ACHN (cell line): ENCODE measurements around the gene ATP6V0C.
A peak's percentile ranks its signal among the peaks of the same experiment; 100 is the strongest.

Source experiments
- DNase-seq: peaks from one replicate; pipeline ENCODE4 v3.0.0-alpha.2; 2015
- in situ Hi-C: cut with HindIII; loops from 2 replicates; pipeline ENCODE4 v1.10.0; 2017; ENCODE audit warnings: low sequenced_read_pairs, low pct_ligation_motif_present, low pct_unique_long_range_greater_than_20kb

Gene ATP6V0C

DNA sequence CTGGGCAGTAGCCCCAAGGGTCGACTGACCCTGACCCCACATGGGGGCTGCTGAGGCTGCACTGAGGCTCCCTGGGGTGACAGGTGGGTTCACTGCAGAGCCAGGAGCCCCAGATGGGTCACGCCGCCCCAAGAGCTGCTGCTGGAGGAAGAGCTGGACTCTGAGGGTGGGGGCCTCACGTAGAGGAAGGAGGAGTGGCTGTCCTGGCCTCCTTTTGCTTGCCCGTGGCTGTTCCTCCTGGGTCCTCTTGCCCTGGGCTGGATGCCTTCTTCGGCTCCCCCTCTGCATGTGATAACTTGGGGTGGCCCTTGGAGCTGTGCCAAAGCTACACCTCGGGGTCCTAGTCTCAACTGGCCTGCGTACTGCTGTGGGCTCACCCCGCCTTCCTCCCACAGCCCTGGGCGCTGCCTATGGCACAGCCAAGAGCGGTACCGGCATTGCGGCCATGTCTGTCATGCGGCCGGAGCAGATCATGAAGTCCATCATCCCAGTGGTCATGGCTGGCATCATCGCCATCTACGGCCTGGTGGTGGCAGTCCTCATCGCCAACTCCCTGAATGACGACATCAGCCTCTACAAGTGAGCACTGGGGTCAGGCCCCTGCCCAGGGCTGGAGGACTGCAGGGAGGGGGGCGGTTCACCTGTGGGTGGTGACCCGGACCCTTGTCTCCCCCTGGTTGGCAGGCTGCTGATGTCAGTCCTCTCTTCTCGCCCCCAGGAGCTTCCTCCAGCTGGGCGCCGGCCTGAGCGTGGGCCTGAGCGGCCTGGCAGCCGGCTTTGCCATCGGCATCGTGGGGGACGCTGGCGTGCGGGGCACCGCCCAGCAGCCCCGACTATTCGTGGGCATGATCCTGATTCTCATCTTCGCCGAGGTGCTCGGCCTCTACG, 5.3 kb downstream of the ATP6V0C start:
- in situ Hi-C loops: no loop called here
- no peak for DNase-seq

DNA sequence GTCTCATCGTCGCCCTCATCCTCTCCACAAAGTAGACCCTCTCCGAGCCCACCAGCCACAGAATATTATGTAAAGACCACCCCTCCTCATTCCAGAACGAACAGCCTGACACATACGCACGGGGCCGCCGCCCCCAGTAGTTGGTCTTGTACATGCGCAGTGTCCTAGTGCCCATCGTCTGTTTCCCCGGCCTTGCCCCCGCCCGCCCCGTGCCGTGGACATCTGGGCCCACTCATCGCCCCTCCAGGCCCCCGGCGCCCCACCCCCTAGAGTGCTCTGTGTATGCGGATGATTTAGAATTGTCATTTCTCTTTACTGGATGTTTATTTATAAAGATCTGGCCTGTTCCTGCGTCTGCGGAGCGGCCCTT, 5.9 kb downstream of the ATP6V0C start:
- no peak for DNase-seq
- in situ Hi-C loops: no loop called here

DNA sequence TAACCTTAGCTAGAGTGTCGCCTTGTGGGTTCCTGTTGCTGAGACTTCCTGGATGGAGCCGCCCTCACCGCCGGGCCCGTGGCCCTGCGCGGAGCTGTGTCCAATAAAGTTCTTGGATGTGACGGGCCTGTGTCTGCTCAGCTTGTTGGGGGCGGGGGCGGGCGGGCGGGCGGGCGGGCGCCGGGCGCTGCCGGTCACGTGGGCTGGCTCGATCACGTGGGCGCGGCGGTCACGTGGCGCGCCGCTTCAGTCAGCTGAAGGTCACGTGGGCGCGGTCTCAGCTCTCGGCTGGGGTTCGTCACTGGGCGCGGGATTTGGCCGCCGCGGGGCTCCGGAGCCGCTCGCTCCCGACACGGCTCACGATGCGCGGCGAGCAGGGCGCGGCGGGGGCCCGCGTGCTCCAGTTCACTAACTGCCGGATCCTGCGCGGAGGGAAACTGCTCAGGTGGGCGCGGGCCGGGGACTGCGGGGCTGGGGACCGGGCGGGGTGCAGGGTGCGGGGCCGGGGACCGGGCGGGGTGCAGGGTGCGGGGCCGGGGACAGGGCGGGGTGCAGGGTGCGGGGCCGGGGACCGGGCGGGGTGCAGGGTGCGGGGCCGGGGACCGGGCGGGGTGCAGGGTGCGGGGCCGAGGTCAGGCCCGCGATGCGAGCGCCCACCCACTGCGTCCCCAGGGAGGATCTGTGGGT, 6.5 kb downstream of the ATP6V0C start, which contains the start of gene AMDHD2:
TSS of gene AMDHD2 (plus strand) at position 275 of the 687 bp plus-strand sequence. CDS start at position 363, 88 bp downstream.
- in situ Hi-C loops: no loop called here
- peak; percentile 94 for DNase-seq

DNA sequence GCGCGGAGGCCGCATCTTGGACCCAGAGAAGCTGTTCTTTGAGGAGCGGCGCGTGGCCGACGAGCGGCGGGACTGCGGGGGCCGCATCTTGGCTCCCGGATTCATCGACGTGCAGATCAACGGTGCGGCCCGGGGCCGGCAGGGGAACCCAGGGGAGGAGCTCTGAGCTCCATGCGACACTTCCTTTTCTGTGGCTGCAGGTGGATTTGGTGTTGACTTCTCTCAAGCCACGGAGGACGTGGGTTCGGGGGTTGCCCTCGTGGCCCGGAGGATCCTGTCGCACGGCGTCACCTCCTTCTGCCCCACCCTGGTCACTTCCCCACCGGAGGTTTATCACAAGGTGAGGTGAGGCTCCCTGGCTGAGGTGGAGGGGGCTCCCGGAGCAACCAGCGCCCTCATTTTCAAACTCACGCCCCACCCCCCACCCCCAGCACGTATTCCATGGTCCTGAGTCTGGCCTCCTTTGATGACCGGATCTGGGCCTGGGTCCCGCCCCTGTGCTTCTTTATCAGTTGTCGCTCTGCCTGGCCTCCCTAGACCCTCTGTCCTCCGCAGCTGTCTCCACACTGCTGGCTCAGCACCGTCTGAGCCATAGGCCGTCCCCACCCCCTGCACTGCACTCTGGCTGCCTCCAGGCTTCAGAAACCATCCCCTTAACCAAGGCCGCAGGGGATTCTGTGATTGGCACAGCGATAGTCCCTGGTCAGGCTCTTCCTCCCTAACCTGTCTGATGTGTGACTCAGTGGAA, 7.2 kb downstream of the ATP6V0C start:
- in situ Hi-C loops: no loop called here
- DNase-seq: peak; percentile 45

DNA sequence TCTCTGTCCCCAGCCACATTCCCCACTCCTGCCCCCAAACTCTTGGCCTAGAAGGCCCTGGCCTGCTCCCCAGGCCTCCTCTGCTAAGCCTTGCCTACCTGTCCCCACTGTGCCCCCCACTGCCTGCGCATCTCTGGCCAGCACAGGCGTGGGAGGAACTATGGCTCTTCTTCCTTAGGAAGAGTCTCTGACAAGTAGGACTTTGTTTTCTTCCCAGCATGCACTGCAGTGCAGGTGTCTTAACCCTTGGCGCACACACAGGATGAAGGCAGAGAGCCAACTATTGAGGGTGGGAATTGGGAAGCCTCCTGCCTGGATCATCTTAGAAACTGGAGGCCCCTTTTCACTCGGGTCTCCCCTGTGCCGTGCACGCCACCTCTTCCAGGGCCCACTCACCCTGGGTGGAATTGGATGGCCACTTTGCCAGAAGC, 10.1 kb downstream of the ATP6V0C start:
- in situ Hi-C loops: no loop called here
- no peak for DNase-seq

DNA sequence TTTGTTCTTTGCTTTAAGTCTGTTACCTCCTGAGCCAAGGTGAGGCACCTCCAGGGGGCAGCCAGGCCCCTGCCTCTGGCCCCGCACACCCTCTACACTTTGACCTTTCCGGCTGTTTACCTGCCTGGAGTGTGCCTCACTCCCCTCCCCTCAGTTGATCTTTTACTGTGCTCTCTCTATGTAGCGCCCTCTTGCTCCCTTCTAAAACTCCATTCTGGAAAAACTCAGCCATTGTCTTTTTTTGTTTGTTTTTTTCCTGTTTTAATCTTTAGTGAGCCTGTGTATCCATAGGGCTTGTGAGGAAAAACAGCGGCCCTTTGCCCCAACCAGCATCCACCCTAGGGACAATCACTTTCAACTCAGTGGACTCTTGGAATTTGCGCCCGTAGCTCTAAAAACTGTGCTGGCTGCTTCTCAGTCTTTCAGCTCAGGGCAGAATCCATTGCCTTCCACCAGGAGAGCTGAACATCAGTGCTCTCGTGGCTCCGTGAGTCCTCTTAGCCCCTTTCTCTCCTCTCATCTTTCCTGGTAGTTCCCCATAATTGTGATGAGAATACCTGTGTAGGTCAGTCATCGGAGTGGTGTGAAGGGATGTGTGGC, 10.7 kb downstream of the ATP6V0C start:
- in situ Hi-C loops: no loop called here
- DNase-seq: no peak

DNA sequence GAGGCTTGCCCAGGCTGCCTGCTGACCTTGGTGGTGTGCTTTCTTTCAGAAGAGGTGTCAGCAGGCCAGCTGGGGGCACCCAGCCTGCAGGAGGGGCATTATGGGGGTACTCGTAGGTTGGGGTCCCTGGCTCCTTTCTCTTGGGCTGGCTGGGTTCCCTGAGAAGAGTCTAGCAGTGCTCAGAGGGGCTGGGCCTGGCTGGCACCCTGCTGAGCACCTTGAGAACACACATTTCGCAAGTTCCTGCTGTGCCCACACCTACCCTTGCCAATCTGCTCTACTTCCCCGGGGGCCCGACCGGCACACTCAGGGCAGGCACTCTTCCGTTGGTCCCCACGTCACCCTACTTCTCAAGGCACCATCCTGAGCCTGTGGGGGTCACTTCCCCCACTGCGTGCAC, 12.4 kb downstream of the ATP6V0C start:
- no peak for DNase-seq
- in situ Hi-C loops: no loop called here

DNA sequence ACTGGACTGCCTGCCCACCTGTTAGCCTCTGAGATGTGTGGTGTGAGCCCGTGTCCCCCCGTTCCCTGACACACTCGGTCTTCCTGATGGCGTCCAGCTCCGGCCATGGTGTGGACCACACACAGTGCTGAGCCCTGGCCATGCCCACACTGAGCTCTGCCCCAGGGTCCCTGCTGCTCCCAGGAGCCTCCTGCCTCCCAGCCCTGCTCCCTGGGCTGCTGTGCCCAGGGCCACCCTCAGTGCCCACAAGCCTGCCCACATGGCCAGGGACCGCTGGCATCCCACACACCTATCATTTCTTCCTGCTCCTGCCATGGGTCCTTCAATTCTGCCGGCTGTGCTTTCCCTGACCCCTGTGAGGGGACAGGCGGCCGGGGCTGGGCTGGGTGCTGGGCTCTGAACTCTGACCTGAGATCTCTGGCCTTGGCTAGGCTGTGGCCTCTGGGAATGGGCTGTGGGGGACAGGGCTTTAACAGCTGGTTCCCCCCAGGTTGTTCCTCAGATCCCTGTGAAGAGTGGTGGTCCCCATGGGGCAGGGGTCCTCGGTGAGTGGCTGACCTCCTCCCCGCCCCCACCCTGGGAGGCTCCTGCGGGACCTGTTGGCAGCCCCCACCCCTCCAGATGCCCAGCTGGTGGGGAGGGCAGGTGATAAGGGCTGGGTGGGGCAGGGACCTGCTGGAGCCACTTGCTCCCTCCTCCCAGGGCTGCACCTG, 13.5 kb downstream of the ATP6V0C start:
- in situ Hi-C loops: no loop called here

DNA sequence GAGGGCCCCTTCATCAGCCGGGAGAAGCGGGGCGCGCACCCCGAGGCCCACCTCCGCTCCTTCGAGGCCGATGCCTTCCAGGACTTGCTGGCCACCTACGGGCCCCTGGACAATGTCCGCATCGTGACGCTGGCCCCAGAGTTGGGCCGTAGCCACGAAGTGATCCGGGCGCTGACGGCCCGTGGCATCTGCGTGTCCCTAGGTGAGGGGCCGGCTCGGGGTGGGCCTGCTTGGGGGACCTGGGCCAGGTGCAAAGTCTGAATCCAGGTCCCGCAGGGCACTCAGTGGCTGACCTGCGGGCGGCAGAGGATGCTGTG, 14.0 kb downstream of the ATP6V0C start:
- in situ Hi-C loops: no loop called here
- no peak for DNase-seq

More for the DNA sequence above, 13.5 kb downstream of the ATP6V0C start:
- DNase-seq: no peak

DNA sequence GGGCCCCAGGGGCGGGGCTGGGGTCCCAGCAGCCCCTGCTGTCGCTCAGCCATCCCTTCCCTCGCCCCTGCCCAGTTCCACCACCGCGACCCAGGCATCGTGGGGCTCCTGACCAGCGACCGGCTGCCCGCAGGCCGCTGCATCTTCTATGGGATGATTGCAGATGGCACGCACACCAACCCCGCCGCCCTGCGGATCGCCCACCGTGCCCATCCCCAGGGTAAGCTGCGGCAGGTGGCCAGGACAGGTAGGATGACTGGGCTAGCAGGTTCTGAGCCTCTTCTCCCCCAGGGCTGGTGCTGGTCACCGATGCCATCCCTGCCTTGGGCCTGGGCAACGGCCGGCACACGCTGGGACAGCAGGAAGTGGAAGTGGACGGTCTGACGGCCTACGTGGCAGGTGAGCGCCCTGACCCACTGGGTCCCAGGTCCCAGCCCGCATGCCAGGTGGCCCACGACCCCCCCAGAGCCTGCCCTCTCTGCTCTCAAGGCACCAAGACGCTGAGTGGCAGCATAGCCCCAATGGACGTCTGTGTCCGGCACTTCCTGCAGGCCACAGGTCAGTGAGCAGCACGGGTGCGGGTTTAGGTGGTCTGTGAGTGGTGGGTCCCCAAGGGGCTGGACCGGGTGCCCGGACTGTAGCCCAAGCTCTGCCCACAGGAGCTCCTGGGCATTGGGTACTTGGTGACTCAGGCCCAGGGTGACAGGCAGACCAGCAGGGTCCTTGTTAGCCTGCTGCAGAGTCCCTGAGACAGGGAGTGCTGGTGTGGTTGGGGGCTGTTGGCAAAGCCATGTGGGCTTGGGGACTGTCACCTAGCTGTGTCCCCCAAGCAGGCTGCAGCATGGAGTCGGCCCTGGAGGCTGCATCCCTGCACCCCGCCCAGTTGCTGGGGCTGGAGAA, 14.7 kb downstream of the ATP6V0C start:
- in situ Hi-C loops: no loop called here
- no peak for DNase-seq

DNA sequence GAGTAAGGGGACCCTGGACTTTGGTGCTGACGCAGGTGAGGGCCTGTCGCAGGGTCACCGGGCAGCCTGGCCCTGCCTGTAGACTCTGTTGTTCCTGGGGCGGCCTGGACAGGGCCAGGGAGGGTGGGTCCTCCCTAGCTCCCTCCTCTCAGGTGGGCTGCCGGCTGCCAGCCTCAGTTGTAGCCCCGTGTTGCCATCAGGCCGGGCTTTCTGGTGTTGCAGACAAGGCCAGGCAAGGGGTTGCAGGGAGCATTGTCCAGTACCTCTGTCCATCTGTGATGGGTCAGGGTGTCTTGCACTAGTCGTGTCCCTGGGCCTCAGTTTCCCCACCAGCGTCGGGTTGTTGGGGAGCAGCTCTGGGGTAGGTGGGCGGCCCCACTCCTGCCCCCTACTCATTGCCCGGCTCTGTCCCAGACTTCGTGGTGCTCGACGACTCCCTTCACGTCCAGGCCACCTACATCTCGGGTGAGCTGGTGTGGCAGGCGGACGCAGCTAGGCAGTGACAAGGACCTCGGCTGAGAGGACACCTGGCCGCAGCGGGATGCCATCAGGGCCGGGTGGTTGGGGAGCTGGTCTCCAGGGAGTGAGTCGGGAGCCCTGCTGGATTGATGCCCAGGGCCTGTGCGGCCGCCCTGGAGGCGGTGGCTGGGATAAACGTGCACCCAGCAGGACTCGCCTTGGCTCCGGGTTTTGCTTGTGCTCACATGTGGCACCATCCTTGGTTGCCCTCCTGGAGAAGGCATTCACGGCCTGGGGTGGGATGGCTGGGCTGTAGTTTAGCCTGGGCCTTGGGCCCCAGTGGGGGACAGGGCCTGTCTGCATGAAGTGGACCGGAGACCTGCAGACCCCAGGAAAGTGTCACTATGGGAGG, 15.5 kb downstream of the ATP6V0C start:
- DNase-seq: peak; percentile 52
- in situ Hi-C loops: no loop called here

DNA sequence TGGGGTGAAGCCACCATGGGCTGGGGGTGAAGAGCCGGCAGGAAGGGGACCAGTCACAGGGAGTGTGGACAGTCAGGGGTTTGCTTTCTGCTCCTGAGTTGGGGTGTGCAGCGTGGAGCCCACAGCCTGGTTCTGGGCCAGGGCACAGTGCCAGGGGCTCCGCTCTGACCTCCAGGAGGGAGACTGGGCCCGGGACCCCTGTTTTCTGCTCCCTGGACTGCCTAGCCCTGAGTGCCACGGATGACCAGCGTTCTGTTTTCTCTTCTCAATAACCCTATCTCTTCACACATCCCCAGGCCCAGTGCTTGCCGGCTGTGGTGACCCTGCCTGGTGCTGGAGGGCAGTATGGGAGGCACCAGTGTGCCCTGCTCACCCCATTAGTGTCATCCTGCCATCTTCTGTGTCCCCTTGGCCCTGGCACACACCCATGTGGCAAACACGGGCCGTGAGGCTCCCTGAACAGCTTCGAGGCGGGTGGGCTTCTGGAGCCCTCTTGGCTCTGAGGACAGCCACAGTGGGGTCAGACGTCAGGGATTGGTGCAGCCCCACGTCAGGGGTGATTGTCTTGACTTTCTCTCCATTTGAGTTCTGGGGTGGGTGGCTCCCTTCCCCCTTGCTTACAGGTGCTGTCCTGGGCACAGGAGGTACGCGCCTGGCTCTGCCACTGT, 16.3 kb downstream of the ATP6V0C start:
- in situ Hi-C loops: no loop called here
- no peak for DNase-seq

DNA sequence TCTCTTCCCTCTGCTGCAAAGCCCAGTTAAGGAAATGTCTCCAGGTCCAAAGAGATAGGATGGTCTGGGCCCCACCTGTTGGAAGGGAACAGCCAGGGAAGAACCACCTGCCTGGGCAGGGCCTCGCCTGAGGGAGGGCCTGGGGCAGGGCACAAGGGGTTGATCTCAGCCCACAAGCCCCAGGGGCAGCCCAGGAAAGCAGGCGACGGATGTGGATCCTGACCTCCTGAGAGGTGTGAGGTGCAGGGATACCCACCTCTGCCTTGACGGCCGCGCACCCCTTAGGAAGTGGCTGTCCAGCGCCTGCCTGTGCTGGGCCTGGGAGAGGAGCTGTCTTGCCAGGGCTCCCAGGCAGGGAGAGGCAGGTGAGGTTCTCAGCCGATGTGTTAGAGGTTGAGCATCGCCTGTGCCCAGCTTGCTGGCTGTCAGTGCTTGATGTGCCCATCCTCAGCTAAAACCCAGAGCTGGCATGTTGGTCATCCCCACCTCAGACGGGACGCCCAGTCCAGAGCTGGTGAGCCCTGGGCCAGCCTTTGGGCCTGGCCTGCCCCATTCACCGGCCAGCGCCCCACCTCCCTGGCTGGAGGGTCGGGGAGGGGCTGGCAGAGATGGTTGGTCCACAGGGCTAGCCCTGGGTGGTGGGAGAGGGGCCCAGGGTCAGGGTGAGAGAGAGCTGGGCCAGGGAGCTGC, 17.0 kb downstream of the ATP6V0C start:
- DNase-seq: no peak
- in situ Hi-C loops: no loop called here

DNA sequence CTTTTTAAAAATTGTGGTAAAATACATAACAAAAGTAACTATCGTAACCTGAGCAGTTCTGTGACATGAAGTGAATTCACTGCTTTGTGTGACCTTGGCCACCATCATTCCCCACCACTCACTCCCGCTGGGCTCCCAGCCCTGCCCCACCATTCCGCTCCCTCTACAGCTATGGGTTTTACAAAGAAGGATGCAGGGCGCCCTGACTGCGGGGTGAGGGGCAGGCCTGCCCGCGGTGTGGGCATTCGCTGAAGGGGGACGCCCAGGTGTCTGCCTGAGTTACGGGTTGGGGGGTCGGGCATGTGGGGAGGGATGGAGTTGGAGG, 17.6 kb downstream of the ATP6V0C start, which contains the start of gene CEMP1:
TSS of gene CEMP1 (minus strand) at position 38 of the 325 bp plus-strand sequence. CDS start 335 bp downstream, outside the sequence.
- DNase-seq: no peak
- in situ Hi-C loops: no loop called here

DNA sequence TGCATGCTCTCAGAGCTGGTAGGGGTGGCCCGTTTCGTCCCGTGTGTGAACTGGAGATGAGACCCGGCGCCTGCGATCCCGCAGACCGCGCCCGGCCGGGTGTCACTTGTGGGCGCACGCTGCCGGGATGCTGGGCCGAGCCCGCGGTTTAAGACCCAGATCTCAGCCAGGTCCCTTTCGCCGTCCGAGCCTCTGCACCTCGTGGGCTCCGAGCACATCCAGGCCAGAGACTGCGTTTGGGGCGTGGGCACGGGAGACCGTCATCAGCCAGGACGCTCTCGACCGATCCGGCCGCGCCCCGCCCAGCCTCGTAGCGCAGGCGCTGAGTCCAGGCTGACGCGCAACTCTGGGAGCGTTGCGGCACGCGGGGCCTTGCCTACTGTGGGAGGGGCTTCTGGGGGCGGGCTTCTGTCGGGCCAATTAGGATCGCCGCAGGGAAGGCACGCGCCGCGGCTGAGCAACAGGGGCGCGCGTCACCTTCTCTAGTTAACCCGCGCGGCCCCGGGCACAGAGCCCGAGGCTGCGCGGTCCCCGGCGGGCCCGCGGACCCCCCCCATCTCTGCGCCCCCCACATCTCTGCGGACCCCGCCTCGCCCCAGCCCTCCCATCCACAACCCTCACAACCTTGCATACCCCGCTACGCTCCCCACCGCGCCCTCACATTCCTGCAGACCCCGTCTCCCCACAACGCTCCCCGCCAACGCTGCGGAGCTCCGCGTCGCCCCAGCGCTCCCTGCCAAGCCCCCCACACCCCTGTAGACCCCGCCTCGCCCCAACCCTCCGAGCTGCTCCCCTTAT, 18.1 kb downstream of the ATP6V0C start:
- in situ Hi-C loops: no loop called here
- DNase-seq: peak; percentile 99
